BLaER1 treated with 17β-estradiol and CSF1 and Interleukin-3, amounts not matched to agents 10 nM and 100 nM (cell line): ENCODE results near the gene TUBA4B.

Experiments
- H3K27ac ChIP-seq, 11 experiments: shearing (Covaris generic); formaldehyde crosslinking; 2 replicates each; pipeline ENCODE4 v1.8.1; 2022
- H3K27me3 ChIP-seq, 11 experiments: shearing (Covaris generic); formaldehyde crosslinking; 2 replicates each; pipeline ENCODE4 v1.8.1; 2022
- H3K36me3 ChIP-seq, 11 experiments: shearing (Covaris generic); formaldehyde crosslinking; 2 replicates each; pipeline ENCODE4 v1.8.1; 2022
- H3K4me1 ChIP-seq, 10 experiments: shearing (Covaris generic); formaldehyde crosslinking; 2 replicates each; pipeline ENCODE4 v1.8.1; 2022
- H3K4me2 ChIP-seq, 11 experiments: shearing (Covaris generic); formaldehyde crosslinking; 2 replicates each; pipeline ENCODE4 v1.8.1; 2022
- H3K4me3 ChIP-seq, 10 experiments: shearing (Covaris generic); formaldehyde crosslinking; 2 replicates each; pipeline ENCODE4 v1.8.1; 2022
- H3K9ac ChIP-seq, 11 experiments: shearing (Covaris generic); formaldehyde crosslinking; 2 replicates each; pipeline ENCODE4 v1.8.1; 2022
- H3K9me3 ChIP-seq, 11 experiments: shearing (Covaris generic); formaldehyde crosslinking; replicated peaks in 1 of 11; 2 replicates each; pipeline ENCODE4 v1.8.1; 2022
- H4K20me1 ChIP-seq, 11 experiments: shearing (Covaris generic); formaldehyde crosslinking; 2 replicates each; pipeline ENCODE4 v1.8.1; 2022
- Cebpa-rat ChIP-seq, 11 experiments: shearing (Covaris generic); IDR thresholded peaks; 2 replicates each; pipeline ENCODE4 v1.8.1; 2022

TUBA4B gene

GRCh38 chr2:219287580-219288265 is 34.7 kb downstream of the TUBA4B start:
- Histone ChIP-seq H3K9ac (0 out of 22 replicates have a peak overlapping the region, but pooled peaks of 1 of the 11 experiments have one; percentile 1), H4K20me1 (peaks cover 6 to 38% (median 21%) of the 10 kb centered on the region in 11 experiments; a peak in 14 of 22 replicates), H3K9me3 (no peaks in the 10 kb centered on the region), H3K4me3 (no peak overlapping the region), H3K27me3 (no peaks in the 10 kb centered on the region), H3K27ac (no peak overlapping the region), H3K4me1 (peaks cover 22 to 59% (median 39%) of the 10 kb centered on the region in 10 experiments), H3K36me3 (peaks cover 0 to 36% (median 0%) of the 10 kb centered on the region in 11 experiments; a peak in 7 of 22 replicates), H3K4me2 (0 out of 22 replicates have a peak overlapping the region, but pooled peaks of 1 of the 11 experiments have one; percentile 3)
- TF ChIP-seq Cebpa-rat (IDR thresholded peaks at IDR 0.05): no peak

- Histone ChIP-seq H3K9ac (no peak overlapping the region), H3K36me3 (peaks cover 0 to 21% (median 0%) of the 10 kb centered on the region in 11 experiments; a peak in 7 of 22 replicates), H3K4me3 (no peak overlapping the region), H3K27me3 (no peaks in the 10 kb centered on the region; a peak in 1 of 22 replicates), H3K27ac (no peak overlapping the region), H3K9me3 (no peaks in the 10 kb centered on the region), H3K4me1 (peaks cover 21 to 50% (median 30%) of the 10 kb centered on the region in 10 experiments), H3K4me2 (no peak overlapping the region), H4K20me1 (peaks cover 0 to 25% (median 12%) of the 10 kb centered on the region in 11 experiments; a peak in 12 of 22 replicates)
- no peak for TF ChIP-seq Cebpa-rat (IDR thresholded peaks at IDR 0.05)
Observed at GRCh38 chr2:219289195-219289536, 36.1 kb downstream of the TUBA4B start.

- Histone ChIP-seq H4K20me1 (peaks cover 0 to 20% (median 7%) of the 10 kb centered on the region in 11 experiments; a peak in 11 of 22 replicates), H3K27me3 (no peaks in the 10 kb centered on the region; a peak in 2 of 22 replicates), H3K9me3 (no peaks in the 10 kb centered on the region), H3K4me3 (no peak overlapping the region), H3K4me2 (peak overlapping the region in 2 of 11 experiments; percentile 14 to 18; a peak in 2 of 22 replicates), H3K4me1 (peaks cover 19 to 48% (median 28%) of the 10 kb centered on the region in 10 experiments), H3K9ac (no peak overlapping the region), H3K27ac (no peak overlapping the region), H3K36me3 (peaks cover 0 to 16% (median 0%) of the 10 kb centered on the region in 11 experiments; a peak in 7 of 22 replicates)
- TF ChIP-seq Cebpa-rat (IDR thresholded peaks at IDR 0.05): no peak
Observed at GRCh38 chr2:219289537-219290361, 36.7 kb downstream of the TUBA4B start.

GRCh38 chr2:219290381-219291171 is 37.5 kb downstream of the TUBA4B start:
- Histone ChIP-seq H3K9ac (no peak overlapping the region), H3K36me3 (peaks cover 0 to 7% (median 0%) of the 10 kb centered on the region in 11 experiments; a peak in 5 of 22 replicates), H3K27me3 (no peaks in the 10 kb centered on the region; a peak in 2 of 22 replicates), H3K27ac (no peak overlapping the region), H3K9me3 (no peaks in the 10 kb centered on the region), H4K20me1 (peaks cover 0 to 12% (median 0%) of the 10 kb centered on the region in 11 experiments; a peak in 8 of 22 replicates), H3K4me1 (peaks cover 10 to 43% (median 25%) of the 10 kb centered on the region in 10 experiments), H3K4me3 (no peak overlapping the region), H3K4me2 (peak overlapping the region in 2 of 11 experiments; percentile 14 to 18; a peak in 1 of 22 replicates)
- TF ChIP-seq Cebpa-rat (IDR thresholded peaks at IDR 0.05): no peak

GRCh38 chr2:219291394-219291793 is 38.4 kb downstream of the TUBA4B start:
- TF ChIP-seq Cebpa-rat (IDR thresholded peaks at IDR 0.05): no peak
- H3K4me1 ChIP-seq: peaks cover 9 to 36% (median 19%) of the 10 kb centered on the region in 10 experiments; a peak in 18 of 20 replicates

GRCh38 chr2:219291910-219292490 is 39.0 kb downstream of the TUBA4B start:
- H3K4me3 ChIP-seq: no peak overlapping the region
- H3K4me2 ChIP-seq: no peak overlapping the region
- no peak overlapping the region for H3K27ac ChIP-seq
- H3K9me3 ChIP-seq: no peaks in the 10 kb centered on the region
- H3K4me1 ChIP-seq: peaks cover 8 to 32% (median 15%) of the 10 kb centered on the region in 10 experiments; a peak in 18 of 20 replicates
- no peak overlapping the region for H3K9ac ChIP-seq
- H4K20me1 ChIP-seq: no peaks in the 10 kb centered on the region; a peak in 1 of 22 replicates
- H3K36me3 ChIP-seq: no peaks in the 10 kb centered on the region
- no peaks in the 10 kb centered on the region; a peak in 2 of 22 replicates for H3K27me3 ChIP-seq
- no peak for TF ChIP-seq Cebpa-rat (IDR thresholded peaks at IDR 0.05)

More at GRCh38 chr2:219291394-219291793, 38.4 kb downstream of the TUBA4B start:
- H3K9me3 ChIP-seq: no peaks in the 10 kb centered on the region
- peaks cover 0 to 6% (median 0%) of the 10 kb centered on the region in 11 experiments; a peak in 2 of 22 replicates for H4K20me1 ChIP-seq
- H3K4me3 ChIP-seq: no peak overlapping the region
- H3K27ac ChIP-seq: no peak overlapping the region
- peaks cover 0 to 5% (median 0%) of the 10 kb centered on the region in 11 experiments; a peak in 1 of 22 replicates for H3K36me3 ChIP-seq
- no peak overlapping the region for H3K9ac ChIP-seq
- H3K27me3 ChIP-seq: no peaks in the 10 kb centered on the region; a peak in 2 of 22 replicates
- H3K4me2 ChIP-seq: no peak overlapping the region

- Histone ChIP-seq H3K27me3 (no peaks in the 10 kb centered on the region; a peak in 2 of 22 replicates), H3K36me3 (no peaks in the 10 kb centered on the region), H3K4me1 (peaks cover 8 to 30% (median 14%) of the 10 kb centered on the region in 10 experiments; a peak in 18 of 20 replicates), H3K4me3 (no peak overlapping the region), H3K9ac (no peak overlapping the region), H3K27ac (no peak overlapping the region), H3K4me2 (no peak overlapping the region), H4K20me1 (no peaks in the 10 kb centered on the region; a peak in 1 of 22 replicates), H3K9me3 (no peaks in the 10 kb centered on the region)
- no peak for TF ChIP-seq Cebpa-rat (IDR thresholded peaks at IDR 0.05)
Observed at GRCh38 chr2:219292616-219293015, 39.6 kb downstream of the TUBA4B start.
